Measurements from ENCODE around the gene MBD3L5.
"Not testable (repeated sequence)": the region's sequence is repeated elsewhere in the genome, so short reads cannot be mapped to it uniquely, and the experiment has no call there.

MBD3L5 gene

GRCh38 chr19:7018828-7019227, 11.6 kb upstream of the MBD3L5 start:
- Mint-ChIP-seq H3K27ac (no peak overlapping the region), H3K36me3 (no peaks in the 10 kb centered on the region), H3K4me3 (no peak overlapping the region), H3K27me3 (no peaks in the 10 kb centered on the region), H3K9me3 (no peaks in the 10 kb centered on the region), H3K4me1 (peaks cover 3% of the 10 kb centered on the region)

- not testable (repeated sequence) for H3K27ac Mint-ChIP-seq, H3K4me1 Mint-ChIP-seq, H3K36me3 Mint-ChIP-seq, H3K4me3 Mint-ChIP-seq, H3K9me3 Mint-ChIP-seq, H3K27me3 Mint-ChIP-seq
Observed at GRCh38 chr19:7021331-7021730, 9.0 kb upstream of the MBD3L5 start, which contains the start of gene MBD3L2B. Gene MBD3L2B (minus strand): TSS chr19:7021431. CDS start chr19:7021397, 34 bp downstream.

DNA sequence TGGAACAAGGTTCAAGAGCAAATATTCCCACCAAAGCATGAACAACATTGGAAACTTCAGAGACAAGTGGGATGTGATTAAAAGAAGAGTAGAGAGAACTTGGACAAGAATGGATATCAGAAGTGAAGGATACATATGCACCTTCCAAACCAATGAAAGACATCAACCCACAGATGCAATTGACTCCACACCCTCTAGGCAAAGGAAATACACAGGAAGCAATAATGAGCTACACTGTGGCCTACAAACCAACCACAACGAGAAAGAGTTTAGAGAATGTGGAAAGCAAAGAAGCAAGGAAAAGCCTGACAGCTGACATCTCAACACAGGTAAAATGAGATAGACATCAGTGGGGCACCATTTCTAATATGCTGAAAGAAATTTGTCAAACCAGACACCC, 1.6 kb upstream of the MBD3L5 start:
- H3K36me3 Mint-ChIP-seq, H3K9me3 Mint-ChIP-seq, H3K4me1 Mint-ChIP-seq, H3K27me3 Mint-ChIP-seq, H3K4me3 Mint-ChIP-seq, H3K27ac Mint-ChIP-seq: not testable (repeated sequence)

- H3K4me3 Mint-ChIP-seq, H3K27ac Mint-ChIP-seq, H3K4me1 Mint-ChIP-seq: not testable (repeated sequence)
Observed at GRCh38 chr19:7040079-7040478, 9.7 kb downstream of the MBD3L5 start, which contains the start of gene MBD3L4. Gene MBD3L4 (minus strand): TSS chr19:7040179. CDS start chr19:7040144, 35 bp downstream.

DNA sequence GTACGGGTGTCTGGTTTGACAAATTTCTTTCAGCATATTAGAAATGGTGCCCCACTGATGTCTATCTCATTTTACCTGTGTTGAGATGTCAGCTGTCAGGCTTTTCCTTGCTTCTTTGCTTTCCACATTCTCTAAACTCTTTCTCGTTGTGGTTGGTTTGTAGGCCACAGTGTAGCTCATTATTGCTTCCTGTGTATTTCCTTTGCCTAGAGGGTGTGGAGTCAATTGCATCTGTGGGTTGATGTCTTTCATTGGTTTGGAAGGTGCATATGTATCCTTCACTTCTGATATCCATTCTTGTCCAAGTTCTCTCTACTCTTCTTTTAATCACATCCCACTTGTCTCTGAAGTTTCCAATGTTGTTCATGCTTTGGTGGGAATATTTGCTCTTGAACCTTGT, 11.2 kb downstream of the MBD3L5 start:
- not testable (repeated sequence) for H3K27ac Mint-ChIP-seq, H3K9me3 Mint-ChIP-seq, H3K4me3 Mint-ChIP-seq, H3K27me3 Mint-ChIP-seq, H3K36me3 Mint-ChIP-seq, H3K4me1 Mint-ChIP-seq

More at GRCh38 chr19:7040079-7040478, 9.7 kb downstream of the MBD3L5 start, which contains the start of gene MBD3L4:
- not testable (repeated sequence) for H3K36me3 Mint-ChIP-seq, H3K27me3 Mint-ChIP-seq, H3K9me3 Mint-ChIP-seq

DNA sequence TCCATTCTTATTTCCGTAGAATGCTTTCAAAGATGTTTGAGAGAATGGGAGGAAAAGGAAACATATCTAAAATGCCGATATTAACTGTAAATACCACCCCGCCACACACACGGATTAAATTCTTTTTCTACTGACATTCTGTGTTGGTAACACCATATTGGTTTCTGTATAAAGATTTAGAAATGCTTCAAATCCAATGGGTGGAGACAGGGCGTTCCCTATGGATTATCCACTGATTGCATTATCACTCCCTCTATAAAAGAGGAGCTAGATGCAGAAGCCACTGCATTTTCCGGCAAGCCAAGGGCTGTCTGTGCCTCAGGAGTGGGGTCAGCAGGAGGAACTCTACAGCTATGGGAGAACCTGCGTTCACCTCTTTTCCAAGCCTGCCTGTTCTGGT, 18.6 kb downstream of the MBD3L5 start, which contains the start of gene MBD3L2:
Gene MBD3L2 (plus strand): TSS at position 301 of the 400 bp plus-strand sequence. CDS start 53 bp downstream, at position 354.
- not testable (repeated sequence) for H3K36me3 Mint-ChIP-seq, H3K4me3 Mint-ChIP-seq, H3K4me1 Mint-ChIP-seq, H3K27ac Mint-ChIP-seq, H3K27me3 Mint-ChIP-seq, H3K9me3 Mint-ChIP-seq

DNA sequence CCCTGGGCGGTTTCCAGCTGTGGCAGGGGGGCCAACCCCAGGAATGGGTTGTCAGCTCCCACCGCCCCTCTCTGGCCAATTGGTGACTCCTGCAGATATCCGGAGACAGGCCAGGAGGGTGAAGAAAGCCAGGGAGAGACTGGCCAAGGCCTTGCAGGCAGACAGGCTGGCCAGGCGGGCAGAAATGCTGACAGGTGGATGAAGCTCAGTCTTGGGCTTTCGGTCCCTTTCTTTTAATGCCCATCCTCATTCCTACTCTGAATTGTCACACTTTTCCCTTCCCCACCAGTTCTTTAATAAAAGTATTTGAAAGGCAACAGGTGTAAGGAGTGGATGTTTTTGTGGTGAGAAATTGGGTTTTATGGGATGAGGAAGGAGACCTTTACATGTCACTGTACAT, 21.0 kb downstream of the MBD3L5 start:
- not testable (repeated sequence) for H3K27me3 Mint-ChIP-seq, H3K9me3 Mint-ChIP-seq, H3K36me3 Mint-ChIP-seq, H3K4me1 Mint-ChIP-seq, H3K27ac Mint-ChIP-seq, H3K4me3 Mint-ChIP-seq

GRCh38 chr19:7052896-7053295, 22.5 kb downstream of the MBD3L5 start:
- not testable (repeated sequence) for H3K9me3 Mint-ChIP-seq, H3K27ac Mint-ChIP-seq, H3K36me3 Mint-ChIP-seq, H3K27me3 Mint-ChIP-seq, H3K4me1 Mint-ChIP-seq, H3K4me3 Mint-ChIP-seq

DNA sequence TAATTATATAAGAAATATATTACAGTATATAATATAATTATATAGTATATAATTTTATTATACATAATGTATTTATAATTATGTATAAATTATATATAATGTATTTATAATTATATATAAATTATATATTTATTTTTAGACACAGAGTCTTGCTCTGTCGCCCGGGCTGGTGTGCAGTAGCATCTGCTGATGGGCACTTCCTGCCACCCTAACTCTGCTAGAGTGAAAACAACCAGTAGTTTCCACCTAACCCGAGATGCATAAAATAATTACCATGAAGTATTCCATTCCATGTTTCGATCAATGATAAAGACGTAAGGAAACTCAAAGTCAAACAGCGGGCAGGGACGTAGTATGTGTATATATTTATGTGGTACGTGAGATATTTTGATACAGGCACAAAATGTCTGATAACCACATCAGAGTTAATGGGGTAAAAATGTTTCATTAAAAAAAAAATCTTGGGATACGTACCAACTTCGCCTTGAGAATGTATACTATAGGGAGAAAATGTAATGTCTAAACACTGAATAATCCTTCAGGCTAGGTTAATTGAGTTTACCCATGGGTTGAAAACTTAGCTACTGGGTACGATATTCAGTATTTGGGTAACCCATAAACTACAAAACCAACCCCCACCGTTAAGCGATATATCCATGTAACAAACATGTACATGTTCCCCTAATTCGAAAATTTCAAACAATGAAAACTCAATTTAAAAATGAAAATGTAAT, 24.4 kb downstream of the MBD3L5 start:
- H3K4me1 Mint-ChIP-seq, H3K27ac Mint-ChIP-seq, H3K9me3 Mint-ChIP-seq, H3K36me3 Mint-ChIP-seq, H3K27me3 Mint-ChIP-seq, H3K4me3 Mint-ChIP-seq: not testable (repeated sequence)

DNA sequence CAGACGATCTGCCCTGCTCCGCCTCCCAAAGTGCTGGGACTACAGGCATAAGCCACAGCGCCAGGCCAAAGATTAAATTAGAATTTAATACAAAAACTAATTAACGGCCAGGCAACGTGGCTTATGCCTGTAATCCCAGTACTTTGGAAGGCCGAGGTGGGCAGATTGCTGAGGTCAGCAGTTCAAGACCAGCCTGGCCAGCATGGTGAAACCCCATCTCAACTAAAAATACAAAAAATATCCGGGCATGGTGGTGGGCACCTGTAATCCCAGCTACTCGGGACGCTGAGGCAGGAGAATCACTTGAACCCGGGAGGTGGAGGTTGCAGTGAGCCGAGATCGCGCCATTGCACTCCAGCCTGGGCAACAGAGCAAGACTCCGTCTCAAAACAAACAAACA, 25.3 kb downstream of the MBD3L5 start:
- H3K36me3 Mint-ChIP-seq, H3K27ac Mint-ChIP-seq, H3K9me3 Mint-ChIP-seq, H3K4me1 Mint-ChIP-seq, H3K4me3 Mint-ChIP-seq, H3K27me3 Mint-ChIP-seq: not testable (repeated sequence)

GRCh38 chr19:7056371-7056770, 26.0 kb downstream of the MBD3L5 start:
- H3K27ac Mint-ChIP-seq, H3K4me1 Mint-ChIP-seq, H3K9me3 Mint-ChIP-seq, H3K27me3 Mint-ChIP-seq, H3K36me3 Mint-ChIP-seq, H3K4me3 Mint-ChIP-seq: not testable (repeated sequence)

DNA sequence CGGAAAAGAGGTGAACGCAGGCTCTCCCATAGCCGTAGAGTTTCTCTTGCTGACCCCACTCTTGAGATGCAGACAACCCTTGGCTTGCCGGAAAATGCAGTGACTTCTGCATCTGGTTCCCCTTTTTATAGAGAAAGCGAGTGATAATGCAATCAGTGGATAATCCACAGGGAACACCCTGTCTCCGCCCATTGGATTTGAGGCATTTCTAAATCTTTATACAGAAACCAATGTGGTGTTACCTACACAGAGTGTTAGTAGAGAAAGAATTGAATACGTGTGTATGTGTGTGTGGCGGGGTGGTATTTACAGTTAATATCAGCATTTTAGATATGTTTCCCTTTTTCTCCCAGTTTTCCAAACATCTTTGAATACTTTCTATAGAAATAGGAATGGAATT, 28.2 kb downstream of the MBD3L5 start, which contains the start of gene MBD3L3:
Gene MBD3L3 (minus strand): TSS at position 101 of the 400 bp plus-strand sequence. CDS start 71 bp downstream, at position 30.
- H3K4me3 Mint-ChIP-seq, H3K4me1 Mint-ChIP-seq, H3K9me3 Mint-ChIP-seq, H3K27me3 Mint-ChIP-seq, H3K27ac Mint-ChIP-seq, H3K36me3 Mint-ChIP-seq: not testable (repeated sequence)

DNA sequence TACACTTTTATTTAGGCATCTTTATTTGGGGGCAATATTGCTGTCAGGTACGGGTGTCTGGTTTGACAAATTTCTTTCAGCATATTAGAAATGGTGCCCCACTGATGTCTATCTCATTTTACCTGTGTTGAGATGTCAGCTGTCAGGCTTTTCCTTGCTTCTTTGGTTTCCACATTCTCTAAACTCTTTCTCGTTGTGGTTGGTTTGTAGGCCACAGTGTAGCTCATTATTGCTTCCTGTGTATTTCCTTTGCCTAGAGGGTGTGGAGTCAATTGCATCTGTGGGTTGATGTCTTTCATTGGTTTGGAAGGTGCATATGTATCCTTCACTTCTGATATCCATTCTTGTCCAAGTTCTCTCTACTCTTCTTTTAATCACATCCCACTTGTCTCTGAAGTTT, 29.6 kb downstream of the MBD3L5 start:
- not testable (repeated sequence) for H3K27ac Mint-ChIP-seq, H3K4me1 Mint-ChIP-seq, H3K36me3 Mint-ChIP-seq, H3K4me3 Mint-ChIP-seq, H3K27me3 Mint-ChIP-seq, H3K9me3 Mint-ChIP-seq

GRCh38 chr19:7063339-7063738, 33.0 kb downstream of the MBD3L5 start:
- no peak overlapping the region for H3K27ac Mint-ChIP-seq
- H3K9me3 Mint-ChIP-seq, result no peaks in the 10 kb centered on the region
- H3K4me3 Mint-ChIP-seq, result no peak overlapping the region
- H3K36me3 Mint-ChIP-seq, result no peaks in the 10 kb centered on the region
- no peaks in the 10 kb centered on the region for H3K27me3 Mint-ChIP-seq
- no peaks in the 10 kb centered on the region for H3K4me1 Mint-ChIP-seq

DNA sequence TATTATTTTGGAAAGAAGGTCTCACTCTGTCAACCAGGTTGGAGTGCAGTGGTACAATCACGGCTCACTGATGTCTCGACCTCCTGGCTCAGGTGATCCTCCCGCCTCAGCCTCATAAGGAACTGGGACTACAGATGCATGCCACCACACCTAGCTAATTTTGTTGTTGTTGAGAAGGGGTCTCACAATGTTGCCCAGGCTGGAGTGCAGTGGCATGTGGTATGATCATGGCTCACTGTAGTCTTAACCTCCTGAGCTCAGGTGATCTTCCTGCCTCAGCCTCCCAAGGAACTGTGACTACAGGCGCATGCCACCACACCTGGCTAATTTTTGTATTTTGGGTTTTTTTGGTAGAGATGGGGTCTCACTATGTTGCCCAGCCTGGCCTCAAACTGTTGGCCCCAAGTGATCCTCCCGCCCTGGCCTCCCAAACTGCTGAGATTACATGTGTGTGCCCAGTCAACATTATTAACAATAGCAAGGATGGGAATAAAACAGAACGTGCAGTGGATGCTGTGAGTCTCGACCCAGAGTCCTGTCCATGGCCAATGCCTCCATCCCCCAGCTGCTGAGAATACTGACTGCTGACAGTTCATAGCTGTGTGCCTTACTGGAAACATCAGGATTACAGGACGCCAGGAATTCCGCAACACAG, 33.5 kb downstream of the MBD3L5 start:
- Mint-ChIP-seq H3K9me3 (no peaks in the 10 kb centered on the region), H3K27me3 (no peaks in the 10 kb centered on the region), H3K27ac (no peak overlapping the region), H3K4me3 (no peak overlapping the region), H3K36me3 (no peaks in the 10 kb centered on the region), H3K4me1 (peaks cover 2% of the 10 kb centered on the region)

GRCh38 chr19:7067122-7067521, 36.7 kb downstream of the MBD3L5 start:
- not testable (repeated sequence) for H3K36me3 Mint-ChIP-seq, H3K27ac Mint-ChIP-seq, H3K4me3 Mint-ChIP-seq

GRCh38 chr19:7067716-7068115, 37.3 kb downstream of the MBD3L5 start:
- Mint-ChIP-seq H3K27ac (no peak overlapping the region), H3K9me3 (no peaks in the 10 kb centered on the region), H3K27me3 (no peaks in the 10 kb centered on the region), H3K36me3 (peaks cover 12% of the 10 kb centered on the region), H3K4me3 (peak overlapping the region; percentile 7), H3K4me1 (peaks cover 19% of the 10 kb centered on the region)

More at GRCh38 chr19:7067122-7067521, 36.7 kb downstream of the MBD3L5 start:
- H3K27me3 Mint-ChIP-seq, H3K9me3 Mint-ChIP-seq: not testable (repeated sequence)
- peaks cover 13% of the 10 kb centered on the region for H3K4me1 Mint-ChIP-seq

All from activated naive CD4-positive, alpha-beta T cell treated with anti-CD3 and anti-CD28 coated beads, Interleukin-2, amount 50 U/mL, for 24 hours (primary cell).